HG03066 (cell line): ENCODE measurements around the gene FHDC1.
A peak's percentile ranks its signal among the peaks of the same experiment; 100 is the strongest.

Source experiments
- ATAC-seq: cut with Tn5 transposase; IDR thresholded peaks from one replicate; pipeline ENCODE4 v1.9.1; 2021; ENCODE audit warnings: low read depth; ENCODE audit not compliant: unreplicated experiment

FHDC1 gene

DNA sequence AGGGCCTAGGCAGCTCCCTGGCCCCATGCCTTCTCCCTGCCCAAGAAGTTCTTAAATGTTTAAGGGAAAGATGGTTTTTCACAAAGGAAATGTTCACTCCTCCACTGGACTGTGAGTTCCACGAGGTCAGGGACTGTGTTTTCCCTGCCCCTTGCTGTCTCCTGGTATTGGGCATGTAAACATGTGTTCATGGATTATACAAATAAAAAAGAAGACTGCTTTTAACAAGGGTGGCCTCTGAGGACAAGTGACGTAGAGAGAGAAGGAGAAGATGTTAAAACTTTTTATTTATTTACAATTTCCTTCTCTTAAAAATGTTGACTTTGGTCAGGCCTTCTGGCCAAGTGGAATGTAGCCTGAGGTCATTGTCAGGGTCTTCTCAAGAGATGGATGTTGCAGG lies 66.0 kb downstream of the FHDC1 start:
- no peak for ATAC-seq

DNA sequence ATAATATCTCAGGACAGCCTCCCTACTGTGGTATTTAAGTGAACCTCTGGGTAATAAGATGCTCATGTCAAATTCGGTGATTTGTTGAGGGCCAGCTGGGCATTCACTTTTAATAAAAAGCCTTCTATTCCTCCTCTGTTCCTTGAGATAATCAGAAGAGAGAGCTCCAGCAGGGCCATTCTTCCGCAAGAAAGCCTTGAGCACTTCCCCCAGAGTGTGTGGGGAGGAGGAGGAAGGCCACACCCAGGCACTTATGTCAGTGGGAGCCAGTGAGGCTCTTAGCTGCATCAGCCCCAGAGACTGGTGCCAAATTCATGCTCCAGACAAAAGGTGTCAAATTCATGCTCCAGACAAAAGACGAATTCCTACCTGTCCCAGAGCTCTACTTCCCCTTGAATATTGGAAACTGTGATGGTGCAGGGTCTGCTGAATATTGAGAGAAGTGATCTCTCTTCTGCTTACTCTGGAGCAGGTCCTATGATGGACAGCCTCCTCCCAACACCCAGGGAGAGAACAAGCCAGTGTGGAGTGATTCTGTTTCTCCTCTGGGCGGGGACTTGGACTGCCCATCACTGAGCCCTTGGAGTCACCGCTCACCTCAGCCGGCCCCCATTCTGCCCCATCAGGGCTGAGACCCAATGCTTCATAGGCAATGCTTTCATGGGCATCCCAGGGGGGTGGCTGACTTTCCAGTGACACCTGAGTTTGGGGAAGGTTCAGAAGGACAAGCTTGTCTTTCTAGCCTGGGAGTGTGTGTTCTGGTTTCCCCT lies 68.1 kb downstream of the FHDC1 start:
- ATAC-seq = no peak

DNA sequence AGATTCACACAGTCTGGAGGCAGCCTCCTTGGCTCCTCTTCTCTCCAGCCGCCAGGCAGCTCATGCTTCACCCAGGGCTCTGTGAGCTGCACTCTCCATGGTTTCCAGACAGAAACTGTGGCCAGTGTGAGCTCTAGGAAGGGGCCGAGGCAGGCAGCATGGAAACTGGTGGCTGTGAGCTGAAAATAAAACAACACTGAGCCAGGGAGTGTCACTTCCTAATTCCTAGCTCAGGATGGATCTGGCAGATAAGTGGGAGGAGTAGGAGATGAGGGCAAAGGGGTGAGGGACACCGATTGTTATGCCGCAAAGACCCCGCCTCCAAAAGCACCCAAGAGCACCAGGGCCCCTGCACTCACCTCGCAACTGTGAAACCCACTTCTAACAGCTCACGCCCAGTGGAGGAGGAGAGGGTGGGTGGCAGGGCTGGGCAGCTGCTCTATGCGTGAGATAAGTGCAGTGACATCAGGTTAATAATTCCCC lies 69.8 kb downstream of the FHDC1 start:
- ATAC-seq = no peak

DNA sequence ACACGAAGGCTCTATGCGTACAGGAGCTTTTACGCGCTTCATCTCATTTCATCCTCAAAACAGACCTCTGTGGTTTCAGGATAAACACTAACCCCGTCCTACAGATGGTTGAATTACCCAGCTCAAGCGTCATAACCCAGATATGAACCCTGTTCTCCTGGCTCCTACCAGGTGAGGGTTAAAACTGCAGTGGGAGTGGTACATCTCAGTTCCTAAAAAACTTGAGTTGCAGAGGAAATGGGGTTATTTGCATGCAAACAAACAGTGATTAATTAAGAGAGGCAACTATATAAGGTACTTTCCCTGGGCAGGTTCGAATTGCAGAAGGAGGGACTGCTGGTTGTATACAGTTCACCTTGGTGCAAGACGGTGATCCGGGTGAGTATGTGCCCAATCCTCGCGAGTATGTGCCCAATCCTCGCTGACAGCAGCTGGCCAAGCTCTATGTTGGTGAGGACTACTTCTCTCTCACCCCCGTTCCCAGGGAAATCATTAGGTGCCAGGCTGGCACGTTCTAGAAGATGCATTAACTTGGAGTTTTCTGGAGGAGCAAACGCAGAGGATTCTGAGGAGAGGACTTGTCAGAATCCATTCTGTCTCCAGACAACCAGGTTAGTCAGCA lies 72.6 kb downstream of the FHDC1 start:
- peak; percentile 73 for ATAC-seq

DNA sequence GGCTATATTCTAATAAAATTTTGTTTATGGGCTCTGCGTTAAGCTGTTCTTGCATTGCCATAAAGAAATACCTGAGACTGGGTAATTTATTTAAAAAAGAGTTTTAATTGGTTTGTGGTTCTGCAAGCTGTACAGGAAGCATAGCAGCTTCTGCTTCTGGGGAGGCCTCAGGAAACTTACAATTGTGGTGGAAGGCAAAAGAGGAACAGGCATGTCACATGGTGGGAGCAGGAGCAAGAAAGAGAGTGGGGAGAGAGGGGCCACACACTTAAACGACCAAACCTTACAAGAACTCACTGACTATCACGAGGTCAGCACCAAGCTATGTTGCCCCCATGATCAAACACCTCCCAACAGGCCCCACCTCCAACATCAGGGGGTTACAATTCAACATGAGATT lies 74.0 kb downstream of the FHDC1 start:
- no peak for ATAC-seq

DNA sequence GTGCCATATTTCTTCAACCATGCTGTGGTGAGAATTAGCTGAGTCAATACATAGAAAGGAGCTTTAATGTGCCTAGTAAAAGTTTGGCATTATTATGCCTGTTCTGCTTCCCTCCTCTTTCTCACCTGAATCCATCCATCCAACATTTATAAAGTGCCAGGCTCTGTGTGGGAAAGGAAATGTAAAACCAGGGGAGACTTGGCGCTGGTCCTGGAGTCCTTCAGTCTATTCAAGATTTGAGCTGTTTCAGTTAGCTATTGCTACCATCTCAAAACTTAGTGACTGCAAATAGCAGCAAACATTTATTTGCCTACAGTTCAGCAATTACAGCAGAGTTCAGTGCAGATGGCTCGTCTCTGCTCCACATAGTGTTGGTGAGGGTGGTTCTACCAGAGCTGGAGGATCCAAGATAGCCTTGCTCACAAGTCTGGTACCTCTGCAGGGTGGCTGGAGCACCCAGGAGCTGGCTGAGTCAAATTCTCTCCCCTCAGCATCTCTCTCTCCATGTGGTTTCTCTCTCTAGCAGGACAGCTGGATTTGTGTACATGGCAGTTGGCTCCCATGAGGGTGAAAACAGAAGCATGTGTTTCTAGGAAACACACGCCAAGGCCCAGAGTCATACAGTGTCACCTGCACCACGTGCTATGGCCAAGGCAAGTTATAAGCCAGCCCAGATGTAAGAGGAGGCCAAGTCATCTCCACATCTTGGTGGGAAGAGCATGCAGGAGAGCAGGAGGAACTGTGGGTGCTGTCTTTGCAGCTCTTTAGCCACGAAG lies 77.3 kb downstream of the FHDC1 start:
- ATAC-seq = no peak

DNA sequence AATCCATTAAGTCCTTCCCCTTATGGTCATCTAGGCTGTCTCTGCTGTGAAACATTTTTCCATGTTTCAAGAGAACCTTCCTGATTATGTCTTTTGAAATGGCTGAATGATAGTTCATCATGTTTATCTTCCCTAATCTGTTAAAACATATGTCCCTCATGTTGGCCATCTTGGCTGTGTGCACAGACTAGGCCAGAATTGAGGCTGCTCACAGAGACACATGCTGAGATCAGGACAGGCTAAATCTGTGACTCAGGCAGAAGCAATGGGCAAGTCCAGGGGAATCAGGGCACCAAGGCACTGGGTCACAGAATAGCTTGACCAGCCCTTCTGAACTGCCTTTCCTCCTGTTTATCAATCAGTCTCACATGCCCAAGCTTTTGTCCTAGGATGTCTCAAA lies 78.3 kb downstream of the FHDC1 start:
- ATAC-seq = no peak

DNA sequence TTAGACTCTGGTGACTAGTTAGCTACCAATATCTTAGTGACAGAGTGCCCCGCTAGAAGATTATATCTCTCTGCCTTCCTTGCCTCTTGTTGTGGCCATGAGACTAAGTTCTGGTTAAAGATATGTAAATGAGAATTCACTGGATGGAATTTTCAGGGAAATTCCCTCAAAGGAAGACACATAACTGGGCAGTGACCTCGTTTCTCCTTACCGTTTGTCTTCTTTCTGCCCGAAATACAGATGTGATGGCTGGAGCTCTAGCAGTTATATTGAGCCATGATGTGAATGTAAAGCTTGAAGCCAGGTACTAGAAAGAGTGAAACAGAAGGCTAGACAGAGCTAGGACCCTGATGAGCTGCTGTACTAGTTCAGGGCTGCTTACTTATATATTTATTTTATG lies 80.5 kb downstream of the FHDC1 start:
- ATAC-seq = no peak

DNA sequence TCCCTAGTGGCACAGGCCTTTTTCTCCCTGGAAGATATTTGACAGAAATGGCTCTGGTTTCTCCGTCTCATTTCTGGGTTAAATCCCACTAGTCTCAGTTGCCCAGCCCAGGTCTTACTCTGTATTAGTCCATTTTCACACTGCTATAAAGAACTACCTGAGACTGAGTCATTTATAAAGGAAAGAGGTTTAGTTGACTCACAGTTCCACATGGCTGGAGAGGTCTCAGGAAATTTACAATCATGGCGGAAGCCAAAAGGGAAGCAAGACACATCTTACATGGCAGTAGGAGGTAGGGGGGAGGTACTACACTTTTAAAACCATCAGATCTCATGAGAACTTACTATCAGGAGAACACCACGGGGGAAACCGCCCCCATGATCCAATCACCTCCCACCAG lies 81.9 kb downstream of the FHDC1 start:
- no peak for ATAC-seq

DNA sequence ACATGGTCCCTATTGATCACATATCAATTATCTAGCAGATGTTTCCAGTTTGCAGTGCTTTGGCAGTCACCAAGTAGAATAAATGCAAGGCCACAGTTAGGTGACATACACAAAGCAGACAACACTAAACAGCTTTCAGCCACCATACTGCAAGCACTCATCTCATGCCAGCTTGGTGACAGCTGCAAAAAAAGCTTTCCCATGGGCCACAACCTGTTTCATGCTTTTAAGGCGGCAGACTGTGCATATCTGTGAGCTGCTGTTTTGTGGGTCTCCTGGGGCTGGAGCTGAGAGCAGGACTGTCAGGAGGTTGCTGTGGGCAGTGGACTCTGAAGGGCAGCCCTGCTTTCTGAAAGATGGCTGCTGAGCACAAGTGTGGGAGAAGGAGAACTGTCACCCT lies 82.6 kb downstream of the FHDC1 start:
- ATAC-seq = no peak

DNA sequence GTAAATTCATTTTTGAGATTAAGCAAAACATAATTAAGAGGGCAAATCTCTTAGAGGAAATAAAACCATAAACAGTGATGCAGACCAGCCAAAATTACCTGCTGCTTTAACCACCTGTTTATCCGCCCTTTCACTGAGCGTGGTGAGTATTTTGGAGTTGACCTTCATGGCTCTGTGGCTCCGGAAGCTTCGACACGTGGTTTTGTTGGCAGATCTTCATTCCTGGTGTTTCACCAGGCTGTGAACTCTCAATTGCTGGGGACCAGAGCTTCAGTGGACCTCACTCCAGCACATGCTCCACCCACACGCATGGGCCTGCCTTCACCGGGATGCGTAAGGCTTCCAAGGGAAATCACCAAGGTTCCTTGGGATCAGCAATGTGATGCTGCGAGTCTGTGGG lies 83.8 kb downstream of the FHDC1 start:
- no peak for ATAC-seq

DNA sequence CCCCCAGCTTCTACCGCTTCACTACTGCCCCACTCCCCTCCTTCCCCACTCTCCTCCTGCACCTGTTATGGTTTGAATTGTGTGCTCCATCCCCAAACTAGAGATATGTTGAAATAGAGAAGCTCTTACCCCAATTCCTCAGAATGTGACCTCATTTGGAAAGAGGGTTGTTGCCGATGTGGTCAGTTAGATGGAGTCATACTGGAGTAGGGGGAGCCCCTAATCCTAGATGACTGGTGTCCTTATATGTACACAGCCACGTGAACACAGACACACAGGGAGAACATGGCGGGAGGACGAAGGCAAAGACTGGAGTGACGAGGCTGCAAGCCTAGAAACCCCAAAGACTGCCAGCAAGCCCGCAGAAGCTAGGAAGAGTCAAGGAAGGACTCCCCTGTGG lies 84.3 kb downstream of the FHDC1 start:
- ATAC-seq = no peak

DNA sequence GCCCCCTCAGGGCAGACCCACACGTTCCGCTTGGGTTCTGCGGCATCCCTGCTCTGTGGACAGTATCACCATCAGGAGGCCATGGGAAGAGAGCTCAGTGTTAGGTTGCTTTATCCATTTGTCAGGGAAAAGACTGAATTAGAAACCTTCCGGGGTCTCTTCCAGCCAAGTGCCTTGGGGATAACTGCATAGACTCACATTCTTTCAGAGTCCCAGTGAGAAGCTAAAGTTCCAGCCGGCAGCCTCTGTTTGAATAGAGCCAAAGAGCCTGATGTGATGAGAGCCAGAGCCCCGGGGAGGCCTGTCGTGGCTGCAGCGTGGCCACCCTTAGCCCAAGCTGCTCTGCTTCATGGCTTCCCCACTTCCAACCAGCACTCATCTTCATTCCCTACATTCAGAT lies 85.2 kb downstream of the FHDC1 start:
- ATAC-seq = no peak

DNA sequence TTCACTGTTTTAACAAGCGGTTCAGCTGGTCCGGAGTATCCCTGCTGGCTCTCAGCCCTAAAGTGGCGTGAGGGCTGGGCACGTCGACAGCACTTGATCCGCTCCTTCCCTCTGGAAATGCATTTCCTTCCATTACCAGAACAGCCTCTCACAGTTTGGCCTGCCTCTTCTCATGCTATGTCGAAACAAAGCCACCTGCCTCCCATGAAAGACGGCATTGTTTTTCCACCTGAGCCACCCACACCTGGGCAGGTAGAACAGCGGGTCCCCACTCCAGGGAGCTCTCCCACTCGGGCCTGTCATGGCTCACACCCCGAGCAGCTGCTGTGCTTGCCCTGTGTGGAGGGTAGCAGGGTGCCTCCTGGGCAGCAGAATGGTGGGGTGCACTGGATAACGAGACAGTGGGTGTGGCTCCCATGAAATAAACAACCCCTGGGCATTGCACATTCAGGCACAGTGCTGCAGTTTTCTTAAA lies 86.2 kb downstream of the FHDC1 start:
- ATAC-seq = no peak

DNA sequence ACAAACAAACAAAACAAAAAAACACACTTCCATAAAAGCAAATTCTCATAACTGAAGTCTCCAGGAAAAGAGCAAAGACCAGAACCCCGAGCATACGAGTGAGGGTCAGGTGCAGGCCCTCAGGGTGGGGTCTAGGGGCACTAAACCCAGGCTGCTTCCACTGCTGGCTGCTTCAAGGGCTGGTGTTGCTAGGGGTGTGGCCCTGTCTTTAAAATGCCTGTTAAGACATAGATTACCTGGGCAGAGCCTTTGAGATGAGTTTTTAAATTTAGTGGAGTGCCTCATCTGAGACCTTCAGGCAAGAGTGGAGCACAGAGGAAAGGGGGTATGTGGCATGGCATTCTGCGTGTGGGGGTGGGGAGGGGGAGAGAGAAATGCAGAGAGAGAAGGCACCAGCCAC lies 87.0 kb downstream of the FHDC1 start:
- no peak for ATAC-seq

DNA sequence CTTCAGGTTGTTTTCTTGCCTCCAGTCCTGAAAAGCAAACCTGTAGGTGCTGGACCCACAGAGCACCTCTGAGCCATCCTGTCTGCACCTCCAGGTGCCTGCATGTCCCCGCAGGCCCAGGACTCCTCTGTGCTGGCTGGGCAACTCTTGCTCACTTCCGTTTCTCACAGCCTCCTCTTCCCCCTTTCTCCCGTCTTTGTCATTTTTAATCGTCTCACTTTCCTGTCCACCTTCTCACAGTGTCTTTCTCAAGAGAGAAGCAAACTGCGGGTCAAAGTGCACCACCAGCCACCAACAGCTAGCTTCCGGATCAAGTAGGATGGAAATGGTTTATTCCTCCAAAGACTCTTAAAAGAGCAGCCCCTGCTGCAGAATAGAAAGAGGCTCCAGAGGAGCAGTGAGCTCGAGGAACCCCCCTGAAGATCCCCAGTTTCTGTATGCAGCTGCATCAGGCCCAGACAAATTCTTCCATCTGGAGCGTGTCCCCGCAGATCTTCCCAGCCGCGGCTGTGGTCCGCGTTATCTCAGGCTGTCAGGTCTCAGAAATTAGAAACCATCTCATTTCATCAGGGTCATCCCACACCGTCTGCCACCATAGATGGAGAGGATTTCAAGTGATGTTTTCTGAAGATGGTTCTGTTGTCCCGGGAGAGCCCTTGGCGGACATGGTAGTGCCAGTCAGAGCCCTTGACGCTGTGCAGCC lies 87.7 kb downstream of the FHDC1 start:
- no peak for ATAC-seq

DNA sequence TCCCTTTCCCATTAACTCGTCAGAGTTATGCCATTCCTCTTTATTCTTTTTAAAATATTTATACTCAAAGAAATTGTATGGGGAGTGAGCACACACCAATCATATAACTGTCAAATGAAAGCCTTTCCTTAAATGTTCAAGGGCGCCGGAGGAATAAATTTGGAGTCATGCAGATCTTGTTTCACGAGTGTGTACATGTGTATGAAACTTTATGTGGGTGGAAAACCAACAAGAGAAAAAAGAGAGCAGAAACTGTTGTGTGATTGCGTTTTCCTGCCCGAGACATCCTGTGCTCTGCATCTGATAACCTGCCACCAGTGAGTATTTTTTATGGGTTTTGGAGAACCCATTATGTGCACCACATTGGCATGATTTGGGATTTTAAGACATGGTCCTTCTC lies 88.3 kb downstream of the FHDC1 start:
- no peak for ATAC-seq

DNA sequence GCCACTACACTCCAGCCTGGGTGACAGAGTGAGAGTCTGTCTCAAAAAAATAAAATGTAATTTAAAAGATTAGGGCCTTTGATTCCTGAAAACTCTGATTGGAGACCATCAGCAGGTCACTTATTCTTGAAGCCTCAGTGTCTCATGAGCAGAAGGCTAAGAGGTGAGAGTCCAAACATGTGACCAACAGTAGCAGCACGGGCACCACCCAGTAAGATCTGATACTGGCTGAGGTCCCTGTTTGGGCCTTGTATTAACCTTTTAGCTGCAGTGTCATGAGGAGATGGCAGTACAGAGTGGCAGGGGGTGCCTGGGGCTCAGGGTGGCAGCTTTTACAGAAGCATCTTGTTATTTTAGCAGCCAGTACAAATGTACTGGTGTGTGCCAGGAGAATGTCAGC lies 89.3 kb downstream of the FHDC1 start:
- ATAC-seq = no peak

DNA sequence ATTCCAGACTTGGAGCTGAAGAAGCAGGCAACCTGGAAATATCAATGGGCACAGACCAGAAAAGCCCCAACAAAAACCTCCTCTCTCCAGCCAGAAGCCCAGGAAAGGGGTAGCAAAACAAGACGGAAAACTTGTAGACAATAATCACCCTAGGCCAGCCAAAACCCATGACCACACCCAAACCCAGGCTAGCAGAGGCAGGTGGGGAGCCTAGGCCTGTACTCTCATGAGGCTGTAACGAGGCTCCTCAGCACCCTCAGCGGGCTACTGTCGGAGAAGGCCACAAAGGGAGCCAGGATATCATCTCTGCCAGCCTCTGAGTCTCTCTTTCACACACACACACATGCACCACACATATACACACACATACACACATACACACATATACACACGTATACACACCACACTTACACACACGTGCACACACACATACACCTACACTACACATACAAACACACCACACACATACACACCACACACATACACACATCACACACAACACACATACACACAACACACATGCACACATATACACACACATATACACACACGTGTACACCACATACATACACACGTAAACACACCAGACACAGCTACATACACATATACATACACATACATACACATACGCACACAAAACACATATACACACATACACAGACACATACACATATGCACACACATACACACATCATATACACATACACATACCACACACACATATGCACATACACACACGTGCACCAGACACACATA lies 90.6 kb downstream of the FHDC1 start:
- ATAC-seq = no peak

DNA sequence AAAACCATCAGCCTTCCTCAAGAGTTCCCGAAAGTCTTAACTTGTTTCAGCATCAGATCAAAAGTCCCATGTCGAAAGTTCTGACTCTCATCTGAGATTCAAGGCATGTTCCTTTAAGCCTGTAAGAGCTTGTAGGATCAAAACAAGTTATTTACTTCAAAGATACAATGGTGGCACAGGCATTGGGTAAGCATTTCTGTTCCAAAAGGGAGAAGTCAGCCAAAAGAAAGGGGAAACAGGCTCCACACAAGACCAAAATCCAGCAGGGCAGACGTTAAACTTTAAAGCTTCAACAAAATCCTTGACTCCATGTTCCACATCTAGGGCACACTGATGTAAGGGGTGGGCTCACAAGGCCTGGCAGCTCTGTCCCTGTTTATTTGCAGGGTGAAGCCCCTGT lies 91.7 kb downstream of the FHDC1 start:
- ATAC-seq = no peak
